K562 (cell line): ENCODE data around the gene ARHGAP29. TPM values are rescaled to one million over a fixed set of nuclear protein-coding genes. Genes with fewer than 3 reads are reported as not detected.

Source experiments
- ATAC-seq: fragments of 200-7000 bp; cut with Tn5 transposase; 3 replicates; pipeline ENCODE4 v1.9.1; 2020; ENCODE audit warnings: moderate library complexity
- BruUV-seq: library from RNA; stranded (reverse); fragments of 400-500 nt; replicated peaks from 2 replicates; lab custom pipeline; 2021; lab: Mats Ljungman, UMichigan
- CTCF ChIA-PET: fragments of 300-600 bp; formaldehyde crosslinking; extraction: SDS; loops from one replicate; lab custom pipeline; 2021; ENCODE audit warnings: low intra/inter-chr PET ratio; lab: Yijun Ruan, JAX
- POLR2A ChIA-PET: fragments of 300-600, 350-650 bp; sonication (Branson Sonifier 250); formaldehyde crosslinking; extraction: SDS; loops from one replicate; lab custom pipeline; 2021; ENCODE audit warnings: antibody characterized with exemption, inconsistent platforms; lab: Yijun Ruan, JAX
- DNase-seq, 4 experiments: peaks; one replicate each; pipeline versions ENCODE4 v3.0.0 to v3.0.0-alpha.2; 2011 to 2018; ENCODE audit warnings: low spot score in 3 of 4, mixed read lengths in 3 of 4; ENCODE audit errors: extremely low read depth in 1 of 4
- FAIRE-seq: peaks from 2 replicates; lab custom pipeline; 2011; peaks lifted over from hg19 to GRCh38; lab: Jason Lieb, UNC
- H2AFZ ChIP-seq: 2 replicates; pipeline ENCODE4 v1.6.0; 2011; ENCODE audit warnings: low read depth, low read length, control low read depth, inconsistent platforms
- H3K27ac ChIP-seq: fragments of 200-600 bp; 3 replicates; pipeline ENCODE4 v1.8.0; 2011; ENCODE audit warnings: low read depth, mild to moderate bottlenecking, control low read depth, inconsistent platforms, low read length, moderate library complexity, mixed read lengths; ENCODE audit errors: extremely low read depth
- H3K27me3 ChIP-seq, 2 experiments: fragments of 300-600 bp in 1 of 2; 2 replicates in 1 of 2; 3 replicates in 1 of 2; pipeline versions ENCODE4 v1.6.0 to v1.8.0; 2011; ENCODE audit warnings: inconsistent platforms in 2 of 2, low read length in 2 of 2, mild to moderate bottlenecking in 1 of 2, mixed read lengths in 1 of 2, moderate library complexity in 1 of 2; ENCODE audit not compliant: control insufficient read depth in 2 of 2, insufficient read depth in 2 of 2
- H3K36me3 ChIP-seq: fragments of 300-600 bp; 3 replicates; pipeline ENCODE4 v1.8.0; 2011; ENCODE audit warnings: mild to moderate bottlenecking, low read length, inconsistent platforms; ENCODE audit not compliant: control insufficient read depth, insufficient read depth
- H3K4me1 ChIP-seq, 2 experiments: fragments of 200-600 bp in 1 of 2; replicated peaks in 1 of 2; 2 replicates in 1 of 2; 3 replicates in 1 of 2; pipeline versions ENCODE4 v1.5.1 to v1.8.0; 2011; ENCODE audit warnings: inconsistent platforms in 2 of 2, low read length in 2 of 2, mild to moderate bottlenecking in 1 of 2, mixed read lengths in 1 of 2, moderate library complexity in 1 of 2; ENCODE audit not compliant: control insufficient read depth in 2 of 2, insufficient read depth in 2 of 2
- H3K4me2 ChIP-seq: 2 replicates; pipeline ENCODE4 v1.6.1; 2011; ENCODE audit warnings: low read length, control low read depth, inconsistent platforms, mixed read lengths; ENCODE audit not compliant: insufficient read depth
- H3K4me3 ChIP-seq: fragments of 200-600 bp; sonication (generic), shearing (Covaris generic); 2 replicates; pipeline ENCODE4 v1.5.1; 2016; ENCODE audit warnings: control low read depth, inconsistent platforms
- H3K79me2 ChIP-seq: fragments of 200-600 bp; 3 replicates; pipeline ENCODE4 v1.8.0; 2011; ENCODE audit warnings: low read length, inconsistent platforms; ENCODE audit not compliant: control insufficient read depth, insufficient read depth
- H3K9ac ChIP-seq, 2 experiments: 2 replicates each; pipeline versions ENCODE4 v1.6.0 to v1.6.1; 2011; ENCODE audit warnings: low read depth in 2 of 2, low read length in 2 of 2, control low read depth in 1 of 2, inconsistent platforms in 1 of 2, mild to moderate bottlenecking in 1 of 2, mixed read lengths in 1 of 2; ENCODE audit not compliant: insufficient read depth in 1 of 2
- H3K9me1 ChIP-seq: one replicate; pipeline ENCODE4 v1.6.0; 2011; ENCODE audit warnings: inconsistent platforms, mild to moderate bottlenecking, low read length, moderate library complexity; ENCODE audit not compliant: control insufficient read depth, insufficient read depth
- H3K9me3 ChIP-seq: replicated peaks from 2 replicates; pipeline ENCODE4 v1.5.1; 2011; ENCODE audit warnings: low read depth, low read length, inconsistent platforms; ENCODE audit not compliant: control insufficient read depth, insufficient read depth
- H4K20me1 ChIP-seq: replicated peaks from 2 replicates; pipeline ENCODE4 v1.6.1; 2011; ENCODE audit warnings: low read length, inconsistent platforms, mixed read lengths; ENCODE audit not compliant: control insufficient read depth, insufficient read depth
- CEBPB ChIP-seq: fragments of 450-650 bp; IDR thresholded peaks from 2 replicates; pipeline ENCODE4 v1.6.1; 2016; ENCODE audit warnings: missing genetic modification characterization, missing compliant biosample characterization
- CEBPG ChIP-seq, 3 experiments: fragments of 200-800 bp in 1 of 3; sonication (Bioruptor generic) in 1 of 3; sonication (generic) in 1 of 3; formaldehyde crosslinking in 1 of 3; IDR thresholded peaks in 2 of 3; conservative IDR thresholded peaks in 1 of 3; 2 replicates each; pipeline versions ENCODE4 v1.6.1 to v1.8.0; 2016 to 2022; ENCODE audit warnings: missing compliant biosample characterization in 2 of 3, missing genetic modification characterization in 2 of 3, mild to moderate bottlenecking in 1 of 3, missing genetic modification reagents in 1 of 3
- COPS2 ChIP-seq: fragments of 450-650 bp; conservative IDR thresholded peaks from 2 replicates; pipeline ENCODE4 v1.6.1; 2016; ENCODE audit warnings: mild to moderate bottlenecking, moderate library complexity
- MECOM ChIP-seq: fragments of 250-450 bp; sonication (Bioruptor Pico); IDR thresholded peaks from 2 replicates; pipeline ENCODE4 v1.8.0; 2022; ENCODE audit warnings: inconsistent platforms
- ZNF316 ChIP-seq: fragments of 450-650 bp; IDR thresholded peaks from 2 replicates; pipeline ENCODE4 v1.6.1; 2016
- WGBS: fragments of 100-300 bp; shearing (Covaris generic); methylation state at CpG from one replicate; pipeline ENCODE4 v1.1.6; 2016; ENCODE audit warnings: low coverage, mixed read lengths; ENCODE audit not compliant: insufficient coverage; ENCODE audit errors: missing lambda C conversion rate; 5-methylcytosine and 5-hydroxymethylcytosine counted together
- in situ Hi-C: fragments of 300-500 bp; cut with MboI; formaldehyde crosslinking; loops from 4 replicates; pipeline ENCODE4 v1.15.0; 2018; ENCODE audit warnings: inconsistent platforms, mixed read lengths
- intact Hi-C: fragments of 100-400 bp; cut with micrococcal nuclease; formaldehyde crosslinking; loops from 2 replicates; pipeline ENCODE4 v1.14.2; 2022
- polyA plus RNA-seq, 8 experiments: library from polyadenylated mRNA; depleted of rRNA in 4 of 8; stranded (reverse) in 5 of 8; unstranded in 3 of 8; fragments of >200 nt; fragmentation: Nextera tagmentation in 2 of 8; fragmentation: Illumina TruSeq in 1 of 8; extraction: Ambion mirVana in 2 of 8; extraction: Trizol in 1 of 8; gene quantifications; 2 replicates each; pipeline versions ENCODE4 v1.2.1 to v1.2.3, GENCODE V29; 2011 to 2014; ENCODE audit warnings: inconsistent platforms in 1 of 8, missing spikeins in 1 of 8
- total RNA-seq, 7 experiments: library from RNA; depleted of rRNA in 6 of 7; stranded (reverse); fragments of >200 nt in 6 of 7; fragmentation: Illumina TruSeq in 2 of 7; extraction: Trizol in 2 of 7; gene quantifications; 2 replicates each; pipeline versions ENCODE4 v1.2.1 to v1.2.3, GENCODE V29; 2011 to 2021; ENCODE audit warnings: low replicate concordance in 1 of 7

The ARHGAP29 gene
- total and polyA plus RNA-seq, 9 of the 15 experiments (the other 6 are each of a cell fraction or from before 2014, with no cell fraction given) = under 0.01 to 0.13 (median 0.02) TPM; not detected in 5

DNA sequence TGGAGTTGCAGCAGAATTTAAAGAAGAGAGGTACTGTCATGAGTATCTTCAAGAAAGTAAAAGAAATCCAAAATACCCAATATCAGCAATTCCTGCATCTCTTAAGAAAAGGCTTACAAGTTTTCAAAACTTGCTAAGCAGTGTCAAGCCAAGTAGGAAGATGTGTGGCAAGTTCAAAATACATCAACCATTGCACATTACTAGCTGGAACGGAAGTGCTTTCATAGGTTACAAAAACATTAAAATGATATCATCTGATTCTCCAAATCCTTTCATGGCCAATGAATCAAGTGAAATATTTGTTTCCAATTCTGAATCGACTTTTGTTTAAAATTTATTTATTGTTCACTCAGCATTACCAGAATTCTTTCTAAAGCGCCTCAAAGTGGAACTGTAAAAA, 110.7 kb downstream of the ARHGAP29 start:
- ATAC-seq = no peak
- H3K9me1 ChIP-seq = no peaks in the 10 kb centered on the region
- no peaks in the 10 kb centered on the region for H3K4me1 ChIP-seq
- H3K27me3 ChIP-seq = peaks cover 0 to 4% of the 10 kb centered on the region in 2 experiments; a peak in 1 of 5 replicates
- ChIA-PET POLR2A (no interaction called here), CTCF (no interaction called here)
- H3K27ac ChIP-seq = no peak overlapping the region
- H3K4me2 ChIP-seq = no peak overlapping the region
- no peak overlapping the region for H3K9ac ChIP-seq
- in situ Hi-C loops = no loop called here
- no peaks in the 10 kb centered on the region for H3K9me3 ChIP-seq
- no peak overlapping the region for H3K4me3 ChIP-seq
- WGBS = 0% methylated on average over 3 of the region's 3 CpGs
- H2AFZ ChIP-seq = no peak overlapping the region
- BruUV-seq = no TSS peak
- no peaks in the 10 kb centered on the region for H3K79me2 ChIP-seq
- 0 out of 2 replicates have a peak, but pooled peaks cover 3% of the 10 kb centered on the region for H4K20me1 ChIP-seq
- intact Hi-C loops = no loop called here
- H3K36me3 ChIP-seq = no peaks in the 10 kb centered on the region
- no peak for DNase-seq
- FAIRE-seq = no peak
- no peak for TF ChIP-seq MECOM (CRISPR knock-in tag)
- peak; percentile 13; the same call in 1 of the 2 replicates for TF ChIP-seq ZNF316

- ATAC-seq (no peak), FAIRE-seq (no peak), DNase-seq (no peak)
- no peak overlapping the region for H3K4me2 ChIP-seq
- 0% methylated on average over 6 of the region's 6 CpGs for WGBS
- no TSS peak for BruUV-seq
- no peaks in the 10 kb centered on the region for H3K4me1 ChIP-seq
- no peak overlapping the region for H3K27ac ChIP-seq
- in situ Hi-C loops = no loop called here
- ChIA-PET CTCF (no interaction called here), POLR2A (no interaction called here)
- H3K79me2 ChIP-seq = no peaks in the 10 kb centered on the region
- no peaks in the 10 kb centered on the region for H3K36me3 ChIP-seq
- no peaks in the 10 kb centered on the region for H3K9me3 ChIP-seq
- H3K4me3 ChIP-seq = no peak overlapping the region
- TF ChIP-seq CEBPB (tag) = peak; percentile 39; the same call in 1 of the 2 replicates
- no peak for TF ChIP-seq COPS2
- no peak for TF ChIP-seq CEBPG (CRISPR knock-in tag; IDR thresholded peaks at IDR 0.05)
- peak in 1 of 2 experiments; percentile 66; a peak in 2 of 4 replicates for TF ChIP-seq CEBPG (tag; conservative IDR thresholded peaks at IDR 0.05 in 1 of 2, IDR thresholded peaks at IDR 0.05 in 1 of 2)
- no peak overlapping the region for H3K9ac ChIP-seq
- H3K27me3 ChIP-seq = peaks cover 0 to 4% of the 10 kb centered on the region in 2 experiments; a peak in 1 of 5 replicates
- intact Hi-C loops = no loop called here
- H3K9me1 ChIP-seq = no peaks in the 10 kb centered on the region
- H4K20me1 ChIP-seq = 0 out of 2 replicates have a peak, but pooled peaks cover 3% of the 10 kb centered on the region
- H2AFZ ChIP-seq = no peak overlapping the region
Observed at GRCh38 chr1:94125551-94126514, 111.6 kb downstream of the ARHGAP29 start.
